Upper lobe of left lung (tissue), 4 donors: ENCODE data around the gene MARS1.

ENCODE experiments used
- EP300 ChIP-seq, 4 donors: sonication (generic); formaldehyde crosslinking; IDR thresholded peaks; one replicate each; pipeline ENCODE4 v1.5.1; 2017; ENCODE audit warnings: antibody characterized with exemption in 4 of 4, control low read depth in 2 of 4
- POLR2A ChIP-seq, 4 donors: fragments of 450-650 bp; IDR thresholded peaks; one replicate each; pipeline ENCODE4 v1.5.1; 2016 to 2017; ENCODE audit warnings: antibody characterized with exemption in 4 of 4, mild to moderate bottlenecking in 2 of 4
- TF ChIP-seq, protein P1 (sequence below), 6 experiments: fragments of 450-650 bp in 4 of 6; fragments of 200-600 bp in 2 of 6; sonication (generic) in 2 of 6; IDR thresholded peaks; one replicate each; pipeline ENCODE4 v1.5.1; 2016 to 2019; ENCODE audit warnings: antibody characterized with exemption in 6 of 6

DNA sequence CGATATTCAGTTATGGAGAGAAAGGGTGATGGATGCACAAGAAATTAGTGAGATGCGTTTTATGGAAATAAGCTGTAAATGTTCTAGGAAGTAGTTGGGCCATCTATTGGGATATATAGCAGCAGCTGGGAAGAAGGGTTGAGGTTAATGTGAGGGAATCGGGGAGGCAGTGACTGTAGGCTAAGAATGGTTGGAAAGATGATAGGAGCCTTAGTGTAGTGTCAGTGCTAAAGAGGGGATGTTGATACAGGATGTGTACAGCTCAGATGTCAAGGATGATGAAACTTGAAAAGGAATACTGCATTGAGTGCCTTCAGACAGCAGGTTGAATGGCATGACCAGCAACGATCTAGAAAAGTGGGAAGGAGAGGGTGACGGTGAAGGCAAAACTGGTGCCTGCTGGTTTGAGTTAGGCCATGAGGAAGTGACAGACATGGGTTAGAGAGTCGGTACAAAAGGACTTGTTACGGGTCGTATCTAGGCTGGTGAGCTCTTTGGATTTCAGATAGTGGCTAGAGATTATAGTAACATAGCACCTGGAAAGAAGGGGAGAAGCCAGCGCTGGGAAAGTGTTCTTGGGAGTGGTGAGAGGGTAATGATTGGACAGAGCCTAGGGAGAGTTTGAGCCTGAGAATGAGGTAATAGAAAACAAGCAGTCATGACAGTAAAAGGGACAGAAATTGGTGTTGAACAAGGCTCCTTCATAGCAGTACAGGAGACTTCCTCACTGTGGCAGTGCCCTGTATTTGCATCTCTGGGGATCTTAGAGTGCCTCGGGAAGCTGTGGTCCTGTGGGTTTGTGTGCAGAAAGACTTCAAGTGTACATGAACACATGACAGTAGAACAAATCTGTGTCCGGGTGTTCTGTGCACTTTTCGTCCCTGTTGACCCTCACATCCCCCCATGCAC, 9.6 kb downstream of the MARS1 start:
- TF ChIP-seq POLR2A (IDR thresholded peaks at IDR 0.05) = no peak
- TF ChIP-seq, protein P1, sequence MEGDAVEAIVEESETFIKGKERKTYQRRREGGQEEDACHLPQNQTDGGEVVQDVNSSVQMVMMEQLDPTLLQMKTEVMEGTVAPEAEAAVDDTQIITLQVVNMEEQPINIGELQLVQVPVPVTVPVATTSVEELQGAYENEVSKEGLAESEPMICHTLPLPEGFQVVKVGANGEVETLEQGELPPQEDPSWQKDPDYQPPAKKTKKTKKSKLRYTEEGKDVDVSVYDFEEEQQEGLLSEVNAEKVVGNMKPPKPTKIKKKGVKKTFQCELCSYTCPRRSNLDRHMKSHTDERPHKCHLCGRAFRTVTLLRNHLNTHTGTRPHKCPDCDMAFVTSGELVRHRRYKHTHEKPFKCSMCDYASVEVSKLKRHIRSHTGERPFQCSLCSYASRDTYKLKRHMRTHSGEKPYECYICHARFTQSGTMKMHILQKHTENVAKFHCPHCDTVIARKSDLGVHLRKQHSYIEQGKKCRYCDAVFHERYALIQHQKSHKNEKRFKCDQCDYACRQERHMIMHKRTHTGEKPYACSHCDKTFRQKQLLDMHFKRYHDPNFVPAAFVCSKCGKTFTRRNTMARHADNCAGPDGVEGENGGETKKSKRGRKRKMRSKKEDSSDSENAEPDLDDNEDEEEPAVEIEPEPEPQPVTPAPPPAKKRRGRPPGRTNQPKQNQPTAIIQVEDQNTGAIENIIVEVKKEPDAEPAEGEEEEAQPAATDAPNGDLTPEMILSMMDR (IDR thresholded peaks at IDR 0.05) = no peak
- no peak for TF ChIP-seq EP300 (IDR thresholded peaks at IDR 0.05)
